Spinal cord (tissue), 10 donors: ENCODE data around the gene PHTF2. TPM values are rescaled to one million over a fixed set of nuclear protein-coding genes. Genes with fewer than 3 reads are reported as not detected.

Source experiments
- DNase-seq, 6 donors: peaks; one replicate each; pipeline versions ENCODE4 v3.0.0 to v3.0.0-alpha.2; 2013 to 2015; ENCODE audit warnings: low spot score in 6 of 6, low read depth in 4 of 6
- H3K27ac ChIP-seq: one replicate; pipeline ENCODE4 v1.5.1; 2013; ENCODE audit warnings: low read depth, low read length, control low read depth
- H3K27me3 ChIP-seq: one replicate; pipeline ENCODE4 v1.6.1; 2013; ENCODE audit warnings: low read length; ENCODE audit not compliant: control insufficient read depth, insufficient read depth
- H3K36me3 ChIP-seq: one replicate; pipeline ENCODE4 v1.6.1; 2013; ENCODE audit warnings: low read length; ENCODE audit not compliant: control insufficient read depth, insufficient read depth
- H3K4me1 ChIP-seq: one replicate; pipeline ENCODE4 v1.6.1; 2013; ENCODE audit warnings: low read length; ENCODE audit not compliant: control insufficient read depth, insufficient read depth
- H3K4me3 ChIP-seq: one replicate; pipeline ENCODE4 v1.5.1; 2013; ENCODE audit warnings: low read depth, low read length, control low read depth
- H3K9me3 ChIP-seq: one replicate; pipeline ENCODE4 v1.6.1; 2013; ENCODE audit warnings: low read length; ENCODE audit not compliant: control insufficient read depth, insufficient read depth
- WGBS: methylation state at CpG from one replicate; pipeline ENCODE4 v1.1.5; 2013; ENCODE audit warnings: missing lambda C conversion rate; ENCODE audit not compliant: insufficient coverage; 5-methylcytosine and 5-hydroxymethylcytosine counted together
- polyA plus RNA-seq, 2 donors: library from polyadenylated mRNA; unstranded; fragments of 120-200 nt; gene quantifications; one replicate each; pipeline ENCODE4 v1.2.1, GENCODE V29; 2013; ENCODE audit not compliant: insufficient read length in 2 of 2
- total RNA-seq, 2 donors: library from RNA; depleted of rRNA in 1 of 2; stranded (reverse); fragments of 120-200 nt in 1 of 2; fragments of >200 nt in 1 of 2; gene quantifications; one replicate each; pipeline versions ENCODE4 v1.2.3 to v1.2.4, GENCODE V29; 2013 to 2014
- donor health status: healthy.

The PHTF2 gene
- total and polyA plus RNA-seq, 4 donors: 23.2 to 50.5 (median 26.9) TPM

DNA sequence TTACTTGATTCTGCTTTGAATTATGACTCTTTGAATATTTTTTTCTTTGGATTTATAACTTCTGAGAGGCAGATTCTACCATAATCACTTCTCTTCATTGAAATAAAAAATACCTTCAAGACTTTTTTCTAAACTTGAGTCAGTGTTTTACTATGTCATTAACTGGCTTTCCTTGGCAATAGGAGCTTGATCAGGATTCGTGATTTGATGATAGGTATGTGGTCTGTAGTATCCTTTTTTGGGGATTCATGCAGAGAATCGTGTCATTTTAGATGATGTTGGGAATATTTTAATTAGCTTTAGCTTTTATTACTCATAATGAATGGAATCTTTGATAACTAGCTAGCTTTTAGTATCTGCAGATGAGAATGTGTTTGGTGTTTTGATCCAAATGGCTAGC, 83.3 kb downstream of the PHTF2 start:
- Histone ChIP-seq H3K4me1 (no peaks in the 10 kb centered on the region), H3K4me3 (no peak overlapping the region), H3K27ac (no peak overlapping the region), H3K9me3 (no peaks in the 10 kb centered on the region), H3K27me3 (no peaks in the 10 kb centered on the region), H3K36me3 (no peaks in the 10 kb centered on the region)
- no peak for DNase-seq
- WGBS: no CpG with 5 or more reads among the region's 2 CpGs

DNA sequence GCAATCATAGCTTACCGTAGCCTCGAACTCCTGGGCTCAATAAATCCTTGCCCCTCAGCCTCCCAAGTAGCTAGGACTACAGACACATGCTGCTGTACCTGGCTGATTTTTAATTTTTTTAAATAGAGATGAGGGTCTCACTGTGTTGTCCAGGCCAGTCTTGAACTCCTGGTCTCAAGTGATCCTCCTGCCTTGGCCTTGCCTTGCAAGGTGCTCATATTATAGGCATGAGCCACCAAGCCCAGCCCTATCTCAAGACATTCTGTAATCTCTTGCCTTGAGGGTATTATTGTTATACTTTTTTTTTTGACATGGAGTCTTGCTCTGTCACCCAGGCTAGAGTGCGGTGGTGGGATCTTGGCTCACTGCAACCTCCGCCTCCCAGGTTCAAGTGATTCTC, 86.6 kb downstream of the PHTF2 start:
- H3K27me3 ChIP-seq: no peaks in the 10 kb centered on the region
- no peak overlapping the region for H3K27ac ChIP-seq
- no peak for DNase-seq
- H3K4me1 ChIP-seq: no peaks in the 10 kb centered on the region
- H3K36me3 ChIP-seq: no peaks in the 10 kb centered on the region
- 100% methylated on average over 1 of the region's 4 CpGs for WGBS
- no peak overlapping the region for H3K4me3 ChIP-seq
- H3K9me3 ChIP-seq: no peaks in the 10 kb centered on the region

DNA sequence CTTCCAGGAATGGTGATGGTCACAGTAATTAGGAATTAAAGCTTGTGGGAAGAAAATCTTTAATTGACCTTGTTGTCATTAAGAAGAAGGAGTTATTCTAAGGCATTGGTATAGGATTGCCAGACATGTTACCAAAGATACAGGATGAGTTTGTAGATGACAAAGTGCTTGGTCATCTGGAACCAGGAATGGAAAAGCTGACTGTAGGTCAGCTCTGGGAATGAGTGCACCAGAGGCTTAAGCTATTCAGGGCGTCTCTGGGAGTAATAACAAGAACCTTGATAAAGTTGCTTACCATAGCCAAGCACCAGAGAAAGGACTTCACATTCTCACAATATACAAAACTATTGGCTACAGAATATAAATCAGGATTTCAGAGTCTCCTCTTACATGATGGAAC, 89.0 kb downstream of the PHTF2 start:
- DNase-seq: no peak
- Histone ChIP-seq H3K36me3 (no peaks in the 10 kb centered on the region), H3K4me3 (no peak overlapping the region), H3K9me3 (no peaks in the 10 kb centered on the region), H3K27ac (no peak overlapping the region), H3K27me3 (no peaks in the 10 kb centered on the region), H3K4me1 (no peaks in the 10 kb centered on the region)
- 83% methylated on average over 1 of the region's 1 CpG for WGBS

DNA sequence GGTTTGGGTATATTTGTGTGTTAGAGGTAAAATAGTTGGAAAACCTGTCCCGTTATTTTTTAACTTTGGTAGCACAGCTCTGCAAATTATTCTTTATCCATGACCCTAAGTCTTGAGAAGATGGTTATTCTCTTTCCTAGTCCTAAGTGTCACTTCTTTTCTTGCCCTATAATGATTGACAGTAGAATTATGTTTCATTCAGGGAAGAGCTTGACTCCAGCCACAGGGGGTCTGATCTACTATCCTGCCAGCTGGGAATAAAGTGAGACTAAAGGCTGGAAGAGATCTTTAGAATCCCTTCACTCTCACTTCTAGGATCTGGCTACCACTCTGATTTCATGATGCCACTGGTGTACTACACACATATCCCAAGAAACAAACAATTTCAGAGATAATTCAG, 90.4 kb downstream of the PHTF2 start:
- Histone ChIP-seq H3K27me3 (no peaks in the 10 kb centered on the region), H3K9me3 (no peaks in the 10 kb centered on the region), H3K27ac (no peak overlapping the region), H3K4me1 (no peaks in the 10 kb centered on the region), H3K4me3 (no peak overlapping the region), H3K36me3 (no peaks in the 10 kb centered on the region)
- DNase-seq: peak in 1 of 6 donors; percentile 10
- no CpG with 5 or more reads among the region's 1 CpG for WGBS

DNA sequence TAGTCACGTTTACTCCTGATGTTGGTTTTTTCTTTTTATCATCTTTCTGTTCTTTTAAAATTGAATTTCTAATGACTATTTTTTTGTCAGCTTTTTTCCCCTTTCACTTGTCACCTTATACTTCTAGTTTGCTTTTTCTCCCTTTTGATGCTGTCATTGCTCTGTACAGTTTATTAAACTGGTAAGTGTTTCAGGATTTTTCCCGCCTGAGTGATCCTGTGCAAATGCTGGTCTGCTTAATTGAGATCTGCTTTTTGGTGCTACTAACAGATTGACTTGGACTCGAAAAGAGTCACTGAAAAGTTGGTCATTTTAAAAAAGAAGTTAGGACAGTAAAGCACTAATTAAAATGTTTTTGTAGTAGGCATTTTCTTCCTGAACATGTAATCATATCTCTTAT, 95.2 kb downstream of the PHTF2 start:
- Histone ChIP-seq H3K4me3 (no peak overlapping the region), H3K4me1 (no peaks in the 10 kb centered on the region), H3K36me3 (no peaks in the 10 kb centered on the region), H3K27me3 (no peaks in the 10 kb centered on the region), H3K9me3 (no peaks in the 10 kb centered on the region), H3K27ac (no peak overlapping the region)
- DNase-seq: no peak
- WGBS: 60% methylated on average over 1 of the region's 3 CpGs

DNA sequence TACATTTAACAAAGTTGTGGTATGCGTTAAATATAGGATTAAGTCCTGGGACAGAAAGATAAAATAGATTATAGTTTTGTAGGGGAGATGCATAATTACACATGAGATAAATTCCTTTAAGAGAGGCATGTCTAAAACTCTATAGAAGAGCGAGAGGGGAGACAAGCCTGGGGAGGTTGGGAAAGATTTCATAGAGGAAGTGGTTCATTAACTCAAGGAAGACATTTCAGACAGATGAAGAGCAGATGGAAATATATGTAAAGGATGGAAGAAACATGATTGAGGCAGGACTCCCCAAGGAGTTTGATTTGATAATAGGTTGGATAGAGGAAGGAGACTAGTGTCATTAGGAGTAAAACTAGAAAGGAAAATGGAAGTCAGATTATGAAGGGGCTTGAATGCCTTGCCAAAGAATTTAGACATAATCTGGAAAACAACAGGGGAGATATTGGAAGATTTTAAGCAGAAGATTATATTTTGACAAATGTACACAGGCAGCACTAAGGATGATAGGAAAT, 96.1 kb downstream of the PHTF2 start:
- Histone ChIP-seq H3K4me3 (no peak overlapping the region), H3K36me3 (no peaks in the 10 kb centered on the region), H3K4me1 (no peaks in the 10 kb centered on the region), H3K9me3 (no peaks in the 10 kb centered on the region), H3K27me3 (no peaks in the 10 kb centered on the region), H3K27ac (no peak overlapping the region)
- 70% methylated on average over 1 of the region's 2 CpGs for WGBS
- DNase-seq: no peak

DNA sequence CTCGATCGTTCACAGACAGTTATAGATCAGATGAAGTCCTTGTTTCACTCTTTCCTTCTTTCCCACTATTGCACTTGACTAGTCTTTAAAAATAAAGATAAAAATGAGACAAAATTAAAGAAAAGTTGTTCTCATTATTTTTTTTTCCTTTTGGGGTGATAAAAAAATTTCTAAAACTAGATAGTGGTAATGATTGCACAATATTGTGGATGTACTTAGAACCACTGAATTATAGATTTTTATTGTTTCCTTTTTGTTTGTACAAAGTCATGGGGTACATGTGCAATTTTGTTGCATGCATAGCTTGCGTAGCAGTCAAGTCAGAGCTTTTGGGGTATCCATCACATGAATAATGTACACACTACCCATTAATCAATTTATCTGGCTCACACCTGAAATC, 97.3 kb downstream of the PHTF2 start:
- H3K9me3 ChIP-seq: no peaks in the 10 kb centered on the region
- H3K36me3 ChIP-seq: no peaks in the 10 kb centered on the region
- H3K4me1 ChIP-seq: no peaks in the 10 kb centered on the region
- H3K27me3 ChIP-seq: no peaks in the 10 kb centered on the region
- no peak for DNase-seq
- no peak overlapping the region for H3K27ac ChIP-seq
- H3K4me3 ChIP-seq: no peak overlapping the region
- WGBS: no CpG with 5 or more reads among the region's 3 CpGs

DNA sequence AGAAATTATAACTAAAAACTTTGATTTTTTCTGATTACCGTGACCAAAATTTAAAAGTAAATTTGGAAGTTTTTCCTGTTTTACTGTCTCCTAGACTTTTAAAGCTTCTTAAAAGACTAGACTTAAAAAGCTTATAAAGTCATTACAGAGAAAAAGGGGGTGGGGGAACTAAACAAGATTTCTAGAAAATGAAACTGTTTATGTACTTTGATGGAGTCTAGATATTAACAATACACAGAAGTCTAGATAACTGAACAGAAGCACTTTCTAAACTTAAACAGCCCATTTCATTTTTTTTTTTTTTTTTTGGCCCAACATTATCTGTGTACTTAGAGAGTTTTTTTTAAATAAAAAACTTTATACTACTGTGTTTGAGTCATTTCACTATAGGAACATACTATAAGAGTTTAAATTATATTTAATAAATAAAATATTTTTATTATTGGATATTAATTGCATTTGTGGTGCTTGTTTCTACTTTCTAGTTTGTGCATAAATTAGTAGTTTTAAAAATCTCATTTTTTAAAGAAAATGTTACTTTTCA, 98.5 kb downstream of the PHTF2 start:
- H3K36me3 ChIP-seq: no peaks in the 10 kb centered on the region
- H3K27ac ChIP-seq: no peak overlapping the region
- no CpG with 5 or more reads among the region's 1 CpG for WGBS

DNA sequence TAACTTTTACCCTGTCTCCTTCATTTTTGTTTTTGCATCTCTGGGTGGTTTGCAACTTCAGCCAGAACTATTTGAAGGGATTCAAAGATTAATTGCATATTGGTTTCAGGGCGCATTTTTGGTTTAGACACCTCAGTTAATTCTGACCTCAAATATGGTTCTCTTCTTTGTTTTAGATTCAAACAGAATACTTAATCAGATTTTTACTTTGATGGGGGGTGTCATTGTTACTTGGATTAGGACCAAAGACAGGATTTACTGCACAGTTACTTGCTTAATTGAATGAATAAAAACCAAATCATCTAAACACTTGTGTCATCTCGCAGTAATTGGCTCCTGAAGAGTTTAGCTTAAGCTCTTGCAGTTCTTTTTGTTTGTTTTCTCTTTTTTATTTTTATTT, 100.9 kb downstream of the PHTF2 start:
- Histone ChIP-seq H3K9me3 (no peaks in the 10 kb centered on the region), H3K27ac (no peak overlapping the region), H3K36me3 (no peaks in the 10 kb centered on the region), H3K4me3 (no peak overlapping the region), H3K27me3 (no peaks in the 10 kb centered on the region), H3K4me1 (no peaks in the 10 kb centered on the region)
- WGBS: no CpG with 5 or more reads among the region's 2 CpGs
- DNase-seq: no peak

More for the DNA sequence above, 98.5 kb downstream of the PHTF2 start:
- no peak overlapping the region for H3K4me3 ChIP-seq
- DNase-seq: no peak
- no peaks in the 10 kb centered on the region for H3K4me1 ChIP-seq
- no peaks in the 10 kb centered on the region for H3K27me3 ChIP-seq
- no peaks in the 10 kb centered on the region for H3K9me3 ChIP-seq

DNA sequence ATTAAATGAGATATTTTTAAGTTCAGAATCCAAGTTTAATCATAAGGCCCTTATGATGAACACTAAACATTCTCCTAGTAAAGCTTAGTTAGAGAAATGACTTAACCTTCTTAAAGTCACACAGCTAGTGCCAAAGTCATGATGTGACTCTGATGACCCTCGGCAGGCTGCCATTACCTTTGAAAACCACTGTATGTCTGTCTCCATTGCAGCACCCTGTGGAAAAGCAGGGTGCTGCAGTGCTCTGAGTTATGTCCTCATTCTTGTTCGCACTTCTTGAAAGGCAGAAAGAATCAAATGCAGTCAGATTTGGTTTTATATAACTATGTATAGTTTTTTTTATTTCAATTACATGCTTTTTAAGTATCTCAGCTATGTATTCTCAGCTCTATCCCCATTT, 105.0 kb downstream of the PHTF2 start:
- Histone ChIP-seq H3K27ac (no peak overlapping the region), H3K4me1 (no peaks in the 10 kb centered on the region), H3K9me3 (no peaks in the 10 kb centered on the region), H3K36me3 (no peaks in the 10 kb centered on the region), H3K27me3 (no peaks in the 10 kb centered on the region), H3K4me3 (no peak overlapping the region)
- 63% methylated on average over 1 of the region's 2 CpGs for WGBS
- no peak for DNase-seq
